ENCODE results near the gene SLAIN2. TPM values are rescaled to one million over a fixed set of nuclear protein-coding genes. Genes with fewer than 3 reads are reported as not detected.

Gene SLAIN2
- total RNA-seq, 1 experiment from 2014 or later, result 30.8 TPM

GRCh38 chr4:48446642-48447041 lies 105.3 kb downstream of the SLAIN2 start:
- H3K36me3 Mint-ChIP-seq (ENCODE audit: insufficient read depth in 1 of 3, low read depth in 3 of 3), result no peaks in the 10 kb centered on the region
- H3K9me3 Mint-ChIP-seq, result no peaks in the 10 kb centered on the region
- Histone ChIP-seq H3K23me2 (ENCODE audit: insufficient read length, low read depth, low read length, poor library complexity, severe bottlenecking) (no peaks in the 10 kb centered on the region), H3K9ac (ENCODE audit: extremely low read depth, insufficient read length, low read length) (no peak overlapping the region), H3K14ac (ENCODE audit: insufficient read depth, low read length) (no peak overlapping the region), H3T11ph (ENCODE audit: low read length) (no peak overlapping the region), H3K27ac (ENCODE audit: insufficient read length, low read depth, low read length) (no peak overlapping the region), H2AK5ac (ENCODE audit: insufficient read length, low read length) (no peak overlapping the region), H2BK5ac (ENCODE audit: insufficient read length, low read length) (no peak overlapping the region), H3K23ac (ENCODE audit: insufficient read length, low read depth, low read length) (no peak overlapping the region), H3K18ac (ENCODE audit: insufficient read length, low read depth, low read length) (no peak overlapping the region), H3K56ac (ENCODE audit: insufficient read length, low read depth, low read length) (no peak overlapping the region), H4K5ac (ENCODE audit: insufficient read length, low read depth, low read length) (no peak overlapping the region), H2AFZ (ENCODE audit: low read length) (no peak overlapping the region), H3K79me2 (ENCODE audit: insufficient read depth, low read length) (no peaks in the 10 kb centered on the region), H2BK120ac (ENCODE audit: low read depth, low read length, poor library complexity, severe bottlenecking) (no peak overlapping the region), H3K4me2 (ENCODE audit: insufficient read depth, insufficient read length, low read length) (no peak overlapping the region), H3K79me1 (ENCODE audit: insufficient read depth, low read depth, low read length, poor library complexity, severe bottlenecking) (no peaks in the 10 kb centered on the region), H3K4me1 (ENCODE audit: insufficient read depth, low read length) (no peaks in the 10 kb centered on the region), H4K91ac (ENCODE audit: insufficient read length, low read depth, low read length) (no peak overlapping the region), H2BK15ac (ENCODE audit: low read depth, low read length) (no peak overlapping the region), H3K27me3 (ENCODE audit: insufficient read depth, low read length) (no peaks in the 10 kb centered on the region), H2BK20ac (ENCODE audit: low read depth, low read length, poor library complexity, severe bottlenecking) (no peak overlapping the region), H3K4ac (ENCODE audit: low read depth, low read length) (no peak overlapping the region), H3K9me3 (ENCODE audit: control insufficient read depth, low read depth, low read length) (no peaks in the 10 kb centered on the region), H2BK12ac (ENCODE audit: insufficient read length, low read depth, low read length) (no peak overlapping the region), H4K8ac (replicated peaks; ENCODE audit: insufficient read length, low read depth, low read length) (no peak overlapping the region), H4K20me1 (ENCODE audit: control insufficient read depth, insufficient read depth, insufficient read length) (no peaks in the 10 kb centered on the region)
- no peak overlapping the region for H3K27ac Mint-ChIP-seq
- H3K4me3 Mint-ChIP-seq, result no peak overlapping the region
- TF ChIP-seq, protein P1, sequence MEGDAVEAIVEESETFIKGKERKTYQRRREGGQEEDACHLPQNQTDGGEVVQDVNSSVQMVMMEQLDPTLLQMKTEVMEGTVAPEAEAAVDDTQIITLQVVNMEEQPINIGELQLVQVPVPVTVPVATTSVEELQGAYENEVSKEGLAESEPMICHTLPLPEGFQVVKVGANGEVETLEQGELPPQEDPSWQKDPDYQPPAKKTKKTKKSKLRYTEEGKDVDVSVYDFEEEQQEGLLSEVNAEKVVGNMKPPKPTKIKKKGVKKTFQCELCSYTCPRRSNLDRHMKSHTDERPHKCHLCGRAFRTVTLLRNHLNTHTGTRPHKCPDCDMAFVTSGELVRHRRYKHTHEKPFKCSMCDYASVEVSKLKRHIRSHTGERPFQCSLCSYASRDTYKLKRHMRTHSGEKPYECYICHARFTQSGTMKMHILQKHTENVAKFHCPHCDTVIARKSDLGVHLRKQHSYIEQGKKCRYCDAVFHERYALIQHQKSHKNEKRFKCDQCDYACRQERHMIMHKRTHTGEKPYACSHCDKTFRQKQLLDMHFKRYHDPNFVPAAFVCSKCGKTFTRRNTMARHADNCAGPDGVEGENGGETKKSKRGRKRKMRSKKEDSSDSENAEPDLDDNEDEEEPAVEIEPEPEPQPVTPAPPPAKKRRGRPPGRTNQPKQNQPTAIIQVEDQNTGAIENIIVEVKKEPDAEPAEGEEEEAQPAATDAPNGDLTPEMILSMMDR (conservative IDR thresholded peaks at IDR 0.05), result no peak
- DNase-seq, result no peak
- no peaks in the 10 kb centered on the region for H3K27me3 Mint-ChIP-seq (ENCODE audit: low read depth)
- WGBS (ENCODE audit: extremely low coverage, insufficient read length, low lambda C conversion rate), result no CpG with 5 or more reads among the region's 1 CpG
- H3K4me1 Mint-ChIP-seq, result no peaks in the 10 kb centered on the region

All from H9 (cell line).